ENCODE data around the gene MBOAT1. TPM values are rescaled to one million over a fixed set of nuclear protein-coding genes. Genes with fewer than 3 reads are reported as not detected.

Gene MBOAT1
- polyA plus RNA-seq, 1 of the 3 experiments (the other 2 are of a cell fraction), result 3.0 TPM

DNA sequence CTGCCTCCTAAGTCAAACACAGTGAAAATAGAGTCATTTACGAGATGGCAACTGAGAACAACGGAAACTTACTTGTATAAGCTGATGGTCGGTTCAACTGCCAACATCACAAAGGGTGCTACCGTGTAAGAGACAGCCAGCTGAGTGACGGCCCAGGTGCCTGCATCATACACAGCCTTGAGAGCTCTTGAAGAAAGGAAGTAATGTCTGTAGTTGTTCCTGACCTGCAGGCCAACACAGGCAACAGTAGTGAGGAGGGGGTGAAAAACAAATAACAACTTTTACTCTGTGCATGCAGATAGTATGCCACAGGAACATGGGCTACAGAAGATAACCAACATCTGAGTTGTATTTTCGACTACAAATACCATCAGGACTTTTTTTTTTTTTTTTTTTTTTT is 102.7 kb downstream of the MBOAT1 start:
- POLR2A ChIA-PET, result no interaction called here
- CTCF ChIA-PET, result interaction anchor here (0.9 to 3.2 kb wide), 3 partner anchors 12 to 17 kb away, joined by 4 to 21 read pairs (median 4); no protein-coding TSS in a partner anchor
- no peaks in the 10 kb centered on the region for H4K20me1 ChIP-seq (ENCODE audit: insufficient read depth)
- H3K4me1 ChIP-seq (ENCODE audit: control insufficient read depth in 1 of 2, insufficient read depth in 2 of 2, low read depth in 1 of 2, low read length in 1 of 2), result no peaks in the 10 kb centered on the region
- no peak overlapping the region for H3K4me2 ChIP-seq
- TF ChIP-seq MXI1 (IDR thresholded peaks at IDR 0.05; ENCODE audit: low read depth, low read length) (no peak), RFX5 (IDR thresholded peaks at IDR 0.05; ENCODE audit: low read length) (no peak), EP300 (IDR thresholded peaks at IDR 0.05; ENCODE audit: borderline replicate concordance in 1 of 2, low read depth in 1 of 2, low read length in 1 of 2) (no peak), FOXJ3 (CRISPR knock-in tag; IDR thresholded peaks at IDR 0.05) (no peak), TAF1 (IDR thresholded peaks at IDR 0.05; ENCODE audit: borderline replicate concordance, low read depth, low read length) (no peak), POLR2AphosphoS5 (IDR thresholded peaks at IDR 0.05; ENCODE audit: low read depth, low read length) (no peak), NRF1 (IDR thresholded peaks at IDR 0.05; ENCODE audit: low read depth, low read length) (no peak), FOXM1 (IDR thresholded peaks at IDR 0.05; ENCODE audit: low read depth) (no peak), JUND (IDR thresholded peaks at IDR 0.05) (no peak), MEF2A (IDR thresholded peaks at IDR 0.05; ENCODE audit: borderline replicate concordance, low read depth) (no peak), TEAD4 (IDR thresholded peaks at IDR 0.05; ENCODE audit: borderline replicate concordance, insufficient read depth) (no peak)
- TF ChIP-seq, protein P1, sequence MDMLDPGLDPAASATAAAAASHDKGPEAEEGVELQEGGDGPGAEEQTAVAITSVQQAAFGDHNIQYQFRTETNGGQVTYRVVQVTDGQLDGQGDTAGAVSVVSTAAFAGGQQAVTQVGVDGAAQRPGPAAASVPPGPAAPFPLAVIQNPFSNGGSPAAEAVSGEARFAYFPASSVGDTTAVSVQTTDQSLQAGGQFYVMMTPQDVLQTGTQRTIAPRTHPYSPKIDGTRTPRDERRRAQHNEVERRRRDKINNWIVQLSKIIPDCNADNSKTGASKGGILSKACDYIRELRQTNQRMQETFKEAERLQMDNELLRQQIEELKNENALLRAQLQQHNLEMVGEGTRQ (IDR thresholded peaks at IDR 0.05; ENCODE audit: borderline replicate concordance, low read depth, low read length), result no peak
- TF ChIP-seq, protein P2, sequence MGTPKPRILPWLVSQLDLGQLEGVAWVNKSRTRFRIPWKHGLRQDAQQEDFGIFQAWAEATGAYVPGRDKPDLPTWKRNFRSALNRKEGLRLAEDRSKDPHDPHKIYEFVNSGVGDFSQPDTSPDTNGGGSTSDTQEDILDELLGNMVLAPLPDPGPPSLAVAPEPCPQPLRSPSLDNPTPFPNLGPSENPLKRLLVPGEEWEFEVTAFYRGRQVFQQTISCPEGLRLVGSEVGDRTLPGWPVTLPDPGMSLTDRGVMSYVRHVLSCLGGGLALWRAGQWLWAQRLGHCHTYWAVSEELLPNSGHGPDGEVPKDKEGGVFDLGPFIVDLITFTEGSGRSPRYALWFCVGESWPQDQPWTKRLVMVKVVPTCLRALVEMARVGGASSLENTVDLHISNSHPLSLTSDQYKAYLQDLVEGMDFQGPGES (IDR thresholded peaks at IDR 0.05; ENCODE audit: low read depth, low read length), result no peak
- TF ChIP-seq, protein P3, sequence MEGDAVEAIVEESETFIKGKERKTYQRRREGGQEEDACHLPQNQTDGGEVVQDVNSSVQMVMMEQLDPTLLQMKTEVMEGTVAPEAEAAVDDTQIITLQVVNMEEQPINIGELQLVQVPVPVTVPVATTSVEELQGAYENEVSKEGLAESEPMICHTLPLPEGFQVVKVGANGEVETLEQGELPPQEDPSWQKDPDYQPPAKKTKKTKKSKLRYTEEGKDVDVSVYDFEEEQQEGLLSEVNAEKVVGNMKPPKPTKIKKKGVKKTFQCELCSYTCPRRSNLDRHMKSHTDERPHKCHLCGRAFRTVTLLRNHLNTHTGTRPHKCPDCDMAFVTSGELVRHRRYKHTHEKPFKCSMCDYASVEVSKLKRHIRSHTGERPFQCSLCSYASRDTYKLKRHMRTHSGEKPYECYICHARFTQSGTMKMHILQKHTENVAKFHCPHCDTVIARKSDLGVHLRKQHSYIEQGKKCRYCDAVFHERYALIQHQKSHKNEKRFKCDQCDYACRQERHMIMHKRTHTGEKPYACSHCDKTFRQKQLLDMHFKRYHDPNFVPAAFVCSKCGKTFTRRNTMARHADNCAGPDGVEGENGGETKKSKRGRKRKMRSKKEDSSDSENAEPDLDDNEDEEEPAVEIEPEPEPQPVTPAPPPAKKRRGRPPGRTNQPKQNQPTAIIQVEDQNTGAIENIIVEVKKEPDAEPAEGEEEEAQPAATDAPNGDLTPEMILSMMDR (IDR thresholded peaks at IDR 0.05), result no peak
- TF ChIP-seq, protein P4, sequence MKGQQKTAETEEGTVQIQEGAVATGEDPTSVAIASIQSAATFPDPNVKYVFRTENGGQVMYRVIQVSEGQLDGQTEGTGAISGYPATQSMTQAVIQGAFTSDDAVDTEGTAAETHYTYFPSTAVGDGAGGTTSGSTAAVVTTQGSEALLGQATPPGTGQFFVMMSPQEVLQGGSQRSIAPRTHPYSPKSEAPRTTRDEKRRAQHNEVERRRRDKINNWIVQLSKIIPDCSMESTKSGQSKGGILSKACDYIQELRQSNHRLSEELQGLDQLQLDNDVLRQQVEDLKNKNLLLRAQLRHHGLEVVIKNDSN (IDR thresholded peaks at IDR 0.05; ENCODE audit: borderline replicate concordance, low read depth), result no peak
- TF ChIP-seq, protein P5, sequence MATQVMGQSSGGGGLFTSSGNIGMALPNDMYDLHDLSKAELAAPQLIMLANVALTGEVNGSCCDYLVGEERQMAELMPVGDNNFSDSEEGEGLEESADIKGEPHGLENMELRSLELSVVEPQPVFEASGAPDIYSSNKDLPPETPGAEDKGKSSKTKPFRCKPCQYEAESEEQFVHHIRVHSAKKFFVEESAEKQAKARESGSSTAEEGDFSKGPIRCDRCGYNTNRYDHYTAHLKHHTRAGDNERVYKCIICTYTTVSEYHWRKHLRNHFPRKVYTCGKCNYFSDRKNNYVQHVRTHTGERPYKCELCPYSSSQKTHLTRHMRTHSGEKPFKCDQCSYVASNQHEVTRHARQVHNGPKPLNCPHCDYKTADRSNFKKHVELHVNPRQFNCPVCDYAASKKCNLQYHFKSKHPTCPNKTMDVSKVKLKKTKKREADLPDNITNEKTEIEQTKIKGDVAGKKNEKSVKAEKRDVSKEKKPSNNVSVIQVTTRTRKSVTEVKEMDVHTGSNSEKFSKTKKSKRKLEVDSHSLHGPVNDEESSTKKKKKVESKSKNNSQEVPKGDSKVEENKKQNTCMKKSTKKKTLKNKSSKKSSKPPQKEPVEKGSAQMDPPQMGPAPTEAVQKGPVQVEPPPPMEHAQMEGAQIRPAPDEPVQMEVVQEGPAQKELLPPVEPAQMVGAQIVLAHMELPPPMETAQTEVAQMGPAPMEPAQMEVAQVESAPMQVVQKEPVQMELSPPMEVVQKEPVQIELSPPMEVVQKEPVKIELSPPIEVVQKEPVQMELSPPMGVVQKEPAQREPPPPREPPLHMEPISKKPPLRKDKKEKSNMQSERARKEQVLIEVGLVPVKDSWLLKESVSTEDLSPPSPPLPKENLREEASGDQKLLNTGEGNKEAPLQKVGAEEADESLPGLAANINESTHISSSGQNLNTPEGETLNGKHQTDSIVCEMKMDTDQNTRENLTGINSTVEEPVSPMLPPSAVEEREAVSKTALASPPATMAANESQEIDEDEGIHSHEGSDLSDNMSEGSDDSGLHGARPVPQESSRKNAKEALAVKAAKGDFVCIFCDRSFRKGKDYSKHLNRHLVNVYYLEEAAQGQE (IDR thresholded peaks at IDR 0.05; ENCODE audit: low read depth, low read length), result no peak
- H3K9me3 ChIP-seq, result no peaks in the 10 kb centered on the region
- 90% methylated on average over 6 of the region's 6 CpGs for WGBS (ENCODE audit: low lambda C conversion rate)
- H3K9me2 ChIP-seq, result no peaks in the 10 kb centered on the region
- H3F3A ChIP-seq (replicated peaks; ENCODE audit: insufficient read depth), result no peaks in the 10 kb centered on the region
- H3K27me3 ChIP-seq (ENCODE audit: insufficient read depth), result no peaks in the 10 kb centered on the region
- H3K36me3 ChIP-seq (replicated peaks in 1 of 2; ENCODE audit: control insufficient read depth in 1 of 2, insufficient read depth in 2 of 2, low read length in 1 of 2), result peaks cover 0 to 2% of the 10 kb centered on the region in 2 experiments
- no peak overlapping the region for H3K4me3 ChIP-seq (ENCODE audit: low read depth in 2 of 2, low read length in 1 of 2)
- DNase-seq, result no peak
- no peaks in the 10 kb centered on the region for H3K79me2 ChIP-seq (ENCODE audit: insufficient read depth)
- H3K9ac ChIP-seq, result no peak overlapping the region
- H2AFZ ChIP-seq (ENCODE audit: low read depth), result no peak overlapping the region
- H3K27ac ChIP-seq (ENCODE audit: low read depth in 2 of 2, low read length in 1 of 2), result no peak overlapping the region

All from SK-N-SH (cell line).